IMR-90 (cell line): ENCODE results near the gene SARNP. TPM values are rescaled to one million over a fixed set of nuclear protein-coding genes. Genes with fewer than 3 reads are reported as not detected.

Experiments
- ATAC-seq: fragments of 200-7000 bp; cut with Tn5 transposase; 2 replicates; pipeline ENCODE4 v1.9.1; 2020; ENCODE audit warnings: low read depth, mild to moderate bottlenecking, moderate library complexity
- BruUV-seq: library from RNA; stranded (reverse); fragments of 400-500 nt; replicated peaks from 2 replicates; lab custom pipeline; 2021; lab: Mats Ljungman, UMichigan
- CTCF ChIA-PET: fragments of 300-600 bp; formaldehyde crosslinking; extraction: SDS; loops from one replicate; lab custom pipeline; 2021; ENCODE audit warnings: antibody characterized with exemption; lab: Yijun Ruan, JAX
- POLR2A ChIA-PET: fragments of 300-600 bp; sonication (Branson Sonifier 250); formaldehyde crosslinking; loops from one replicate; lab custom pipeline; 2022; ENCODE audit warnings: antibody characterized with exemption; ENCODE audit not compliant: unreplicated experiment; lab: Charles Lee
- DNase-seq: peaks from one replicate; pipeline ENCODE4 v3.0.0; 2013
- H2AFZ ChIP-seq: replicated peaks from 2 replicates; pipeline ENCODE3; 2013; ENCODE audit warnings: low read length, mild to moderate bottlenecking; ENCODE audit not compliant: poor library complexity
- H2AK5ac ChIP-seq: 2 replicates; pipeline ENCODE4 v1.6.1; 2013; ENCODE audit warnings: low read depth, low read length, inconsistent platforms
- H2AK9ac ChIP-seq: replicated peaks from 2 replicates; pipeline ENCODE3; 2013; ENCODE audit warnings: mild to moderate bottlenecking, low read depth, low read length, moderate library complexity; ENCODE audit not compliant: poor library complexity
- H2BK120ac ChIP-seq: 2 replicates; pipeline ENCODE4 v1.6.1; 2013; ENCODE audit warnings: low read depth, low read length, inconsistent platforms
- H2BK15ac ChIP-seq: 3 replicates; pipeline ENCODE4 v1.6.1; 2013; ENCODE audit warnings: low read depth, low read length, inconsistent platforms
- H2BK20ac ChIP-seq: 2 replicates; pipeline ENCODE4 v1.6.1; 2013; ENCODE audit warnings: low read depth, mild to moderate bottlenecking, inconsistent platforms, low read length, moderate library complexity
- H2BK5ac ChIP-seq: 2 replicates; pipeline ENCODE4 v1.6.1; 2013; ENCODE audit warnings: mild to moderate bottlenecking, low read depth, low read length, inconsistent platforms; ENCODE audit not compliant: poor library complexity, severe bottlenecking
- H3K14ac ChIP-seq: replicated peaks from 2 replicates; pipeline ENCODE4 v1.6.1; 2013; ENCODE audit warnings: low read depth, low read length, inconsistent platforms
- H3K18ac ChIP-seq: 2 replicates; pipeline ENCODE4 v1.6.1; 2013; ENCODE audit warnings: low read depth, low read length, control low read depth
- H3K23ac ChIP-seq: 2 replicates; pipeline ENCODE4 v1.6.1; 2013; ENCODE audit warnings: low read depth, low read length, inconsistent platforms
- H3K27ac ChIP-seq: 2 replicates; pipeline ENCODE4 v1.5.1; 2013; ENCODE audit warnings: mild to moderate bottlenecking, control low read depth, low read length; ENCODE audit not compliant: insufficient read depth
- H3K27me3 ChIP-seq: 2 replicates; pipeline ENCODE4 v1.6.1; 2013; ENCODE audit warnings: low read length; ENCODE audit not compliant: control insufficient read depth, insufficient read depth
- H3K36me3 ChIP-seq: 2 replicates; pipeline ENCODE4 v1.6.1; 2013; ENCODE audit warnings: low read length, mixed read lengths; ENCODE audit not compliant: control insufficient read depth, insufficient read depth
- H3K4ac ChIP-seq: 2 replicates; pipeline ENCODE4 v1.6.1; 2013; ENCODE audit warnings: low read depth, low read length, inconsistent platforms
- H3K4me1 ChIP-seq: 2 replicates; pipeline ENCODE4 v1.6.1; 2013; ENCODE audit warnings: low read length, mixed read lengths; ENCODE audit not compliant: control insufficient read depth, insufficient read depth
- H3K4me2 ChIP-seq: 2 replicates; pipeline ENCODE4 v1.6.1; 2013; ENCODE audit warnings: low read depth, mild to moderate bottlenecking, control low read depth, low read length, moderate library complexity
- H3K4me3 ChIP-seq: 2 replicates; pipeline ENCODE4 v1.5.1; 2013; ENCODE audit warnings: low read depth, mild to moderate bottlenecking, control low read depth, low read length, moderate library complexity; ENCODE audit not compliant: insufficient read depth
- H3K56ac ChIP-seq: 2 replicates; pipeline ENCODE4 v1.6.1; 2013; ENCODE audit warnings: low read length, inconsistent platforms; ENCODE audit not compliant: insufficient read depth; ENCODE audit errors: extremely low read depth
- H3K79me1 ChIP-seq, 2 experiments: 2 replicates each; pipeline ENCODE4 v1.6.1; 2013; ENCODE audit warnings: low read length in 2 of 2, inconsistent platforms in 1 of 2, low read depth in 1 of 2
- H3K9ac ChIP-seq: 2 replicates; pipeline ENCODE4 v1.6.1; 2013; ENCODE audit warnings: low read depth, low read length, control low read depth
- H3K9me1 ChIP-seq: 2 replicates; pipeline ENCODE4 v1.6.1; 2013; ENCODE audit warnings: low read length, inconsistent platforms; ENCODE audit not compliant: insufficient read depth
- H3K9me3 ChIP-seq: 2 replicates; pipeline ENCODE4 v1.6.1; 2013; ENCODE audit warnings: low read length; ENCODE audit not compliant: control insufficient read depth, insufficient read depth
- H4K20me1 ChIP-seq: 2 replicates; pipeline ENCODE4 v1.6.1; 2013; ENCODE audit warnings: low read length, inconsistent platforms; ENCODE audit not compliant: insufficient read depth
- H4K5ac ChIP-seq: 2 replicates; pipeline ENCODE4 v1.6.1; 2013; ENCODE audit warnings: mild to moderate bottlenecking, low read depth, low read length, control low read depth
- H4K8ac ChIP-seq, 2 experiments: 2 replicates each; pipeline ENCODE4 v1.6.1; 2013; ENCODE audit warnings: low read depth in 2 of 2, low read length in 2 of 2, control low read depth in 1 of 2, inconsistent platforms in 1 of 2
- H4K91ac ChIP-seq: 2 replicates; pipeline ENCODE4 v1.6.1; 2013; ENCODE audit warnings: low read depth, low read length, inconsistent platforms; ENCODE audit not compliant: insufficient read depth
- CEBPB ChIP-seq: IDR thresholded peaks from 2 replicates; pipeline ENCODE4 v1.6.1; 2012; ENCODE audit warnings: low read depth, low read length, improper control_type of control experiment
- CHD1 ChIP-seq: IDR thresholded peaks from 2 replicates; pipeline ENCODE4 v1.6.1; 2012; ENCODE audit warnings: low read depth, low read length, improper control_type of control experiment
- CTCF ChIP-seq: conservative IDR thresholded peaks from 2 replicates; pipeline ENCODE4 v1.5.1; 2012; ENCODE audit warnings: mild to moderate bottlenecking, low read depth, low read length, improper control_type of control experiment
- ELK1 ChIP-seq: fragments of 150-350 bp; IDR thresholded peaks from 2 replicates; pipeline ENCODE4 v1.6.1; 2016; ENCODE audit warnings: low read depth, mild to moderate bottlenecking, low read length, moderate library complexity, borderline replicate concordance
- FOS ChIP-seq: fragments of 150-350 bp; IDR thresholded peaks from 2 replicates; pipeline ENCODE4 v1.6.1; 2016; ENCODE audit warnings: low read depth, low read length
- MAFK ChIP-seq: IDR thresholded peaks from 2 replicates; pipeline ENCODE4 v1.6.1; 2012; ENCODE audit warnings: low read depth, low read length, improper control_type of control experiment
- MXI1 ChIP-seq: IDR thresholded peaks from 2 replicates; pipeline ENCODE4 v1.6.1; 2012; ENCODE audit warnings: low read depth, mild to moderate bottlenecking, low read length, moderate library complexity, borderline replicate concordance
- NFE2L2 ChIP-seq: fragments of 150-350 bp; IDR thresholded peaks from 2 replicates; pipeline ENCODE4 v1.6.1; 2016; ENCODE audit warnings: low read depth, mild to moderate bottlenecking, low read length
- POLR2A ChIP-seq: IDR thresholded peaks from 2 replicates; pipeline ENCODE4 v1.6.1; 2012; ENCODE audit warnings: mild to moderate bottlenecking, low read depth, low read length
- RAD21 ChIP-seq: IDR thresholded peaks from 2 replicates; pipeline ENCODE4 v1.6.1; 2012; ENCODE audit warnings: low read length, improper control_type of control experiment
- RCOR1 ChIP-seq: IDR thresholded peaks from 2 replicates; pipeline ENCODE4 v1.6.1; 2012; ENCODE audit warnings: mild to moderate bottlenecking, low read length, improper control_type of control experiment; ENCODE audit not compliant: insufficient replicate concordance
- RFX5 ChIP-seq: IDR thresholded peaks from 2 replicates; pipeline ENCODE4 v1.8.0; 2012; ENCODE audit warnings: low read depth, mild to moderate bottlenecking, low read length, moderate library complexity
- SMC3 ChIP-seq: fragments of 150-350 bp; IDR thresholded peaks from 2 replicates; pipeline ENCODE4 v1.6.1; 2016; ENCODE audit warnings: low read depth, mild to moderate bottlenecking, antibody characterized with exemption, low read length, moderate library complexity
- USF2 ChIP-seq: fragments of 150-350 bp; IDR thresholded peaks from 2 replicates; pipeline ENCODE4 v1.6.1; 2017; ENCODE audit warnings: mild to moderate bottlenecking, antibody characterized with exemption, low read length, low read depth
- dilution Hi-C: fragments of 300-500 bp; cut with HindIII; formaldehyde crosslinking; loops from one replicate; pipeline ENCODE4 v1.14.3; 2018; ENCODE audit warnings: low sequenced_read_pairs; ENCODE audit not compliant: unreplicated experiment
- in situ Hi-C: fragments of 300-500 bp; cut with MboI; formaldehyde crosslinking; loops from 3 replicates; pipeline ENCODE4 v1.14.3; 2019; ENCODE audit warnings: low sequenced_read_pairs, inconsistent platforms, mixed read lengths
- intact Hi-C: fragments of 100-400 bp; cut with micrococcal nuclease; formaldehyde crosslinking; loops from 2 replicates; pipeline ENCODE4 v1.10.0; 2022
- polyA plus RNA-seq, 3 experiments: library from polyadenylated mRNA; depleted of rRNA; stranded (reverse); fragments of >200 nt; gene quantifications; 2 replicates each; pipeline ENCODE4 v1.2.3, GENCODE V29; 2012; ENCODE audit warnings: low replicate concordance in 1 of 3
- total RNA-seq: library from RNA; depleted of rRNA; stranded (reverse); fragments of >200 nt; gene quantifications from 2 replicates; pipeline ENCODE4 v1.2.3, GENCODE V29; 2012

The SARNP gene
- total and polyA plus RNA-seq, 2 of the 4 experiments (the other 2 are of a cell fraction) = 46.8 to 103 TPM

GRCh38 chr12:55795950-55796349, 21.6 kb downstream of the SARNP start:
- dilution Hi-C loops (no loop called here), intact Hi-C loops (no loop called here)
- CTCF ChIA-PET = interaction anchor here (0.6 kb wide), 1 partner anchor 330 kb away, joined by 3 read pairs; no protein-coding TSS in a partner anchor

More at GRCh38 chr12:55795950-55796349, 21.6 kb downstream of the SARNP start:
- H3K4me3 ChIP-seq = no peak overlapping the region
- no peak overlapping the region for H2BK20ac ChIP-seq
- H3K4me2 ChIP-seq = no peak overlapping the region
- H3K14ac ChIP-seq = no peak overlapping the region
- H3K23ac ChIP-seq = no peak overlapping the region
- no peak overlapping the region for H3K56ac ChIP-seq
- no peaks in the 10 kb centered on the region for H3K9me1 ChIP-seq
- H3K9me3 ChIP-seq = no peaks in the 10 kb centered on the region
- BruUV-seq = no TSS peak
- no peak overlapping the region for H4K5ac ChIP-seq
- no peak overlapping the region for H3K9ac ChIP-seq
- H2AK9ac ChIP-seq = no peak overlapping the region
- H2BK15ac ChIP-seq = no peak overlapping the region
- POLR2A ChIA-PET = no interaction called here
- H2AFZ ChIP-seq = no peak overlapping the region
- no peak for DNase-seq
- peaks cover 5% of the 10 kb centered on the region for H4K20me1 ChIP-seq
- H3K18ac ChIP-seq = no peak overlapping the region
- TF ChIP-seq MXI1 = no peak
- TF ChIP-seq SMC3 = no peak
- no peak for TF ChIP-seq MAFK
- TF ChIP-seq FOS = no peak
- TF ChIP-seq CHD1 = no peak
- no peak for TF ChIP-seq ELK1
- TF ChIP-seq RFX5 = no peak
- TF ChIP-seq NFE2L2 = no peak
- TF ChIP-seq USF2 = no peak
- no peak for TF ChIP-seq RCOR1
- no peak for TF ChIP-seq CTCF
- TF ChIP-seq RAD21 = no peak
- no peak for TF ChIP-seq POLR2A
- no peak for TF ChIP-seq CEBPB
- in situ Hi-C loops = no loop called here
- H2BK5ac ChIP-seq = no peak overlapping the region
- H3K4ac ChIP-seq = no peak overlapping the region
- H2BK120ac ChIP-seq = no peak overlapping the region
- no peaks in the 10 kb centered on the region for H3K27me3 ChIP-seq
- no peak for ATAC-seq
- no peak overlapping the region for H3K27ac ChIP-seq
- no peaks in the 10 kb centered on the region; the same call in 1 of the 2 replicates for H3K4me1 ChIP-seq
- no peak overlapping the region for H2AK5ac ChIP-seq
- no peak overlapping the region for H4K91ac ChIP-seq
- H4K8ac ChIP-seq = no peak overlapping the region
- peaks cover 33% of the 10 kb centered on the region for H3K36me3 ChIP-seq
- H3K79me1 ChIP-seq = peaks cover 27 to 28% of the 10 kb centered on the region in 2 experiments
